ENCODE results near the gene GNAS.

GRCh38 chr20:58922036-58922435 lies 69.5 kb downstream of the GNAS start:
- TF ChIP-seq, protein P1, sequence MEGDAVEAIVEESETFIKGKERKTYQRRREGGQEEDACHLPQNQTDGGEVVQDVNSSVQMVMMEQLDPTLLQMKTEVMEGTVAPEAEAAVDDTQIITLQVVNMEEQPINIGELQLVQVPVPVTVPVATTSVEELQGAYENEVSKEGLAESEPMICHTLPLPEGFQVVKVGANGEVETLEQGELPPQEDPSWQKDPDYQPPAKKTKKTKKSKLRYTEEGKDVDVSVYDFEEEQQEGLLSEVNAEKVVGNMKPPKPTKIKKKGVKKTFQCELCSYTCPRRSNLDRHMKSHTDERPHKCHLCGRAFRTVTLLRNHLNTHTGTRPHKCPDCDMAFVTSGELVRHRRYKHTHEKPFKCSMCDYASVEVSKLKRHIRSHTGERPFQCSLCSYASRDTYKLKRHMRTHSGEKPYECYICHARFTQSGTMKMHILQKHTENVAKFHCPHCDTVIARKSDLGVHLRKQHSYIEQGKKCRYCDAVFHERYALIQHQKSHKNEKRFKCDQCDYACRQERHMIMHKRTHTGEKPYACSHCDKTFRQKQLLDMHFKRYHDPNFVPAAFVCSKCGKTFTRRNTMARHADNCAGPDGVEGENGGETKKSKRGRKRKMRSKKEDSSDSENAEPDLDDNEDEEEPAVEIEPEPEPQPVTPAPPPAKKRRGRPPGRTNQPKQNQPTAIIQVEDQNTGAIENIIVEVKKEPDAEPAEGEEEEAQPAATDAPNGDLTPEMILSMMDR (IDR thresholded peaks at IDR 0.05), result no peak
- no peak for TF ChIP-seq POLR2A (IDR thresholded peaks at IDR 0.05)
